Neural cell (in vitro differentiated cells): Measurements from ENCODE around the gene TCF12. TPM values are rescaled to one million over a fixed set of nuclear protein-coding genes. Genes with fewer than 3 reads are reported as not detected.

Source experiments
- H2AFZ ChIP-seq: fragments of 200-600, 300-800 bp; sonication (generic), shearing (Covaris generic); 2 replicates; pipeline ENCODE4 v1.6.0; 2014; ENCODE audit warnings: low read depth, mild to moderate bottlenecking, antibody characterized with exemption, low read length, moderate library complexity
- H3F3A ChIP-seq: fragments of 200-600 bp; shearing (Covaris generic); 2 replicates; pipeline ENCODE4 v1.6.1; 2016; ENCODE audit warnings: mild to moderate bottlenecking, moderate library complexity, mixed read lengths, antibody characterized with exemption, low read length; ENCODE audit not compliant: insufficient read depth, poor library complexity, severe bottlenecking
- H3K27ac ChIP-seq: fragments of 200-600, 300-800 bp; sonication (generic), shearing (Covaris generic); 2 replicates; pipeline ENCODE4 v1.5.1; 2014; ENCODE audit warnings: mild to moderate bottlenecking, low read length, moderate library complexity
- H3K27me3 ChIP-seq: fragments of 300-800, 200-600 bp; sonication (generic), shearing (Covaris generic); 2 replicates; pipeline ENCODE4 v1.6.0; 2014; ENCODE audit warnings: mild to moderate bottlenecking, low read depth, low read length, moderate library complexity; ENCODE audit not compliant: insufficient read depth
- H3K36me3 ChIP-seq: fragments of 300-800, 200-600 bp; sonication (generic), shearing (Covaris generic); 2 replicates; pipeline ENCODE4 v1.5.1; 2014; ENCODE audit warnings: mild to moderate bottlenecking, antibody characterized with exemption, low read length, moderate library complexity; ENCODE audit not compliant: insufficient read depth
- H3K4me2 ChIP-seq: fragments of 300-800, 200-600 bp; sonication (generic), shearing (Covaris generic); 2 replicates; pipeline ENCODE4 v1.6.0; 2014; ENCODE audit warnings: mild to moderate bottlenecking, low read length
- H3K4me3 ChIP-seq: fragments of 300-800, 200-600 bp; sonication (generic), shearing (Covaris generic); 2 replicates; pipeline ENCODE4 v1.5.1; 2014; ENCODE audit warnings: mild to moderate bottlenecking, low read length, moderate library complexity
- H3K79me2 ChIP-seq: fragments of 200-600 bp; shearing (Covaris generic); replicated peaks from 2 replicates; pipeline ENCODE4 v1.6.0; 2014; ENCODE audit warnings: mild to moderate bottlenecking, low read length, moderate library complexity; ENCODE audit not compliant: insufficient read depth
- H3K9ac ChIP-seq: fragments of 300-800, 200-600 bp; sonication (generic), shearing (Covaris generic); 2 replicates; pipeline ENCODE4 v1.6.1; 2016; ENCODE audit warnings: mild to moderate bottlenecking, low read length, mixed read lengths
- H3K9me2 ChIP-seq: fragments of 200-600 bp; shearing (Covaris generic); 2 replicates; pipeline ENCODE4 v1.6.1; 2016; ENCODE audit warnings: mild to moderate bottlenecking, low read length, mixed read lengths; ENCODE audit not compliant: insufficient read depth
- H3K9me3 ChIP-seq: fragments of 200-600, 300-800 bp; sonication (generic), shearing (Covaris generic); 2 replicates; pipeline ENCODE4 v1.6.1; 2016; ENCODE audit warnings: mild to moderate bottlenecking, mixed run types, low read length, moderate library complexity, mixed read lengths
- H4K20me1 ChIP-seq: fragments of 200-600 bp; shearing (Covaris generic); 2 replicates; pipeline ENCODE4 v1.6.1; 2016; ENCODE audit warnings: mild to moderate bottlenecking, mixed run types; ENCODE audit not compliant: insufficient read depth
- CTCF ChIP-seq: fragments of 450-650 bp; IDR thresholded peaks from 2 replicates; pipeline ENCODE4 v1.5.1; 2014; ENCODE audit warnings: antibody characterized with exemption, mild to moderate bottlenecking, moderate library complexity; ENCODE audit not compliant: poor library complexity, severe bottlenecking
- EP300 ChIP-seq: fragments of 450-650 bp; conservative IDR thresholded peaks from 2 replicates; pipeline ENCODE4 v1.6.1; 2014; ENCODE audit warnings: antibody characterized with exemption, mild to moderate bottlenecking, moderate library complexity; ENCODE audit not compliant: poor library complexity, severe bottlenecking
- EZH2 ChIP-seq: fragments of 200-600, 300-800 bp; shearing (Covaris generic), sonication (generic); IDR thresholded peaks from 2 replicates; pipeline ENCODE4 v1.6.1; 2014; ENCODE audit warnings: antibody characterized with exemption, low read length, borderline replicate concordance, mild to moderate bottlenecking; ENCODE audit not compliant: insufficient read depth, poor library complexity, severe bottlenecking
- MXI1 ChIP-seq: fragments of 450-650 bp; conservative IDR thresholded peaks from 2 replicates; pipeline ENCODE4 v1.6.1; 2014; ENCODE audit warnings: antibody characterized with exemption, mild to moderate bottlenecking; ENCODE audit not compliant: poor library complexity, severe bottlenecking
- POLR2AphosphoS5 ChIP-seq: IDR thresholded peaks from 2 replicates; pipeline ENCODE4 v1.6.1; 2012
- RAD21 ChIP-seq: fragments of 450-650 bp; conservative IDR thresholded peaks from 2 replicates; pipeline ENCODE4 v1.6.1; 2014; ENCODE audit warnings: antibody characterized with exemption, mild to moderate bottlenecking, moderate library complexity
- REST ChIP-seq: IDR thresholded peaks from 2 replicates; pipeline ENCODE4 v1.6.1; 2012; ENCODE audit warnings: borderline replicate concordance
- SMC3 ChIP-seq: fragments of 450-650 bp; conservative IDR thresholded peaks from 2 replicates; pipeline ENCODE4 v1.6.1; 2014; ENCODE audit warnings: antibody characterized with exemption, mild to moderate bottlenecking, moderate library complexity; ENCODE audit not compliant: poor library complexity
- TAF1 ChIP-seq: IDR thresholded peaks from 2 replicates; pipeline ENCODE4 v1.6.1; 2012; ENCODE audit warnings: low read depth
- polyA plus RNA-seq: library from polyadenylated mRNA; depleted of rRNA; stranded (reverse); fragments of >200 nt; gene quantifications from 2 replicates; pipeline ENCODE4 v1.2.3, GENCODE V29; 2014

TCF12 gene
- polyA plus RNA-seq, 1 donor from 2014 or later, result 52.7 TPM

GRCh38 chr15:57298843-57299550, 380.6 kb downstream of the TCF12 start (continued):
- TF ChIP-seq EZH2 (no peak), SMC3 (no peak)

GRCh38 chr15:57301307-57301706, 382.9 kb downstream of the TCF12 start:
- no peaks in the 10 kb centered on the region for H3K36me3 ChIP-seq
- H3K79me2 ChIP-seq, result no peaks in the 10 kb centered on the region
- no peak overlapping the region for H3K27ac ChIP-seq
- no peak overlapping the region for H3K4me3 ChIP-seq
- no peak overlapping the region for H3K4me2 ChIP-seq
- H3K27me3 ChIP-seq, result no peaks in the 10 kb centered on the region
- TF ChIP-seq SMC3 (no peak), REST (no peak), MXI1 (no peak), POLR2AphosphoS5 (no peak), TAF1 (no peak), CTCF (no peak), EP300 (no peak), EZH2 (no peak), RAD21 (no peak)
- no peak overlapping the region for H2AFZ ChIP-seq
- no peaks in the 10 kb centered on the region for H3F3A ChIP-seq
- no peak overlapping the region for H3K9ac ChIP-seq
- no peaks in the 10 kb centered on the region for H3K9me2 ChIP-seq
- no peaks in the 10 kb centered on the region for H4K20me1 ChIP-seq
- H3K9me3 ChIP-seq, result no peaks in the 10 kb centered on the region

GRCh38 chr15:57302640-57303257, 384.3 kb downstream of the TCF12 start:
- Histone ChIP-seq H3K9ac (no peak overlapping the region), H3K4me2 (no peak overlapping the region), H3K9me3 (no peaks in the 10 kb centered on the region), H3K36me3 (no peaks in the 10 kb centered on the region), H4K20me1 (no peaks in the 10 kb centered on the region), H3K27ac (no peak overlapping the region), H3K4me3 (no peak overlapping the region), H2AFZ (no peak overlapping the region), H3F3A (no peaks in the 10 kb centered on the region), H3K27me3 (no peaks in the 10 kb centered on the region), H3K79me2 (no peaks in the 10 kb centered on the region), H3K9me2 (no peaks in the 10 kb centered on the region)
- TF ChIP-seq EP300 (no peak), RAD21 (no peak), TAF1 (no peak), MXI1 (no peak), CTCF (no peak), SMC3 (no peak), REST (no peak), POLR2AphosphoS5 (no peak), EZH2 (no peak)
